Measurements from ENCODE around the gene PDE11A. TPM values are rescaled to one million over a fixed set of nuclear protein-coding genes. Genes with fewer than 3 reads are reported as not detected.

Gene PDE11A
- total RNA-seq, 2 donors from 2014 or later: 0.28 to 3.5 TPM

- ATAC-seq (ENCODE audit: insufficient number of reproducible peaks, low FRiP score, low read depth) (no peak), DNase-seq (ENCODE audit: low spot score) (no peak)
- no peaks in the 10 kb centered on the region for H3K36me3 ChIP-seq
- no peaks in the 10 kb centered on the region for H3K27me3 ChIP-seq (replicated peaks; ENCODE audit: insufficient read depth)
- no peak overlapping the region for H3K27ac ChIP-seq
- no peak for TF ChIP-seq CTCF (IDR thresholded peaks at IDR 0.05)
- H3K9me3 ChIP-seq: no peaks in the 10 kb centered on the region
- no peaks in the 10 kb centered on the region for H3K4me1 ChIP-seq (ENCODE audit: control insufficient read depth in 1 of 2, low read depth in 2 of 2)
- no peak overlapping the region for H3K4me3 ChIP-seq
Measured at GRCh38 chr2:177640423-177640822, 432.2 kb downstream of the PDE11A start.

- H3K27me3 ChIP-seq (replicated peaks; ENCODE audit: insufficient read depth): no peaks in the 10 kb centered on the region
- DNase-seq (ENCODE audit: low spot score) (no peak), ATAC-seq (ENCODE audit: insufficient number of reproducible peaks, low FRiP score, low read depth) (no peak)
- no peaks in the 10 kb centered on the region for H3K36me3 ChIP-seq
- H3K27ac ChIP-seq: no peak overlapping the region
- no peak overlapping the region for H3K4me3 ChIP-seq
- TF ChIP-seq CTCF (IDR thresholded peaks at IDR 0.05): no peak
- H3K9me3 ChIP-seq: no peaks in the 10 kb centered on the region
- H3K4me1 ChIP-seq (ENCODE audit: control insufficient read depth in 1 of 2, low read depth in 2 of 2): no peaks in the 10 kb centered on the region
Measured at GRCh38 chr2:177639262-177639914, 433.2 kb downstream of the PDE11A start.

- H3K27ac ChIP-seq: no peak overlapping the region
- no peak for DNase-seq (ENCODE audit: low spot score)
- no peaks in the 10 kb centered on the region for H3K4me1 ChIP-seq (ENCODE audit: control insufficient read depth in 1 of 2, low read depth in 2 of 2)
- H3K36me3 ChIP-seq: no peaks in the 10 kb centered on the region
- H3K27me3 ChIP-seq (replicated peaks; ENCODE audit: insufficient read depth): no peaks in the 10 kb centered on the region
- TF ChIP-seq CTCF (IDR thresholded peaks at IDR 0.05): no peak
- no peak overlapping the region for H3K4me3 ChIP-seq
- no peaks in the 10 kb centered on the region for H3K9me3 ChIP-seq
- no peak for ATAC-seq (ENCODE audit: insufficient number of reproducible peaks, low FRiP score, low read depth)
Measured at GRCh38 chr2:177638507-177638906, 434.1 kb downstream of the PDE11A start.

- no peak for TF ChIP-seq CTCF (IDR thresholded peaks at IDR 0.05)
- ATAC-seq (ENCODE audit: insufficient number of reproducible peaks, low FRiP score, low read depth): no peak
- Histone ChIP-seq H3K27ac (no peak overlapping the region), H3K27me3 (replicated peaks; ENCODE audit: insufficient read depth) (no peaks in the 10 kb centered on the region), H3K4me3 (no peak overlapping the region), H3K36me3 (no peaks in the 10 kb centered on the region), H3K9me3 (no peaks in the 10 kb centered on the region), H3K4me1 (ENCODE audit: control insufficient read depth in 1 of 2, low read depth in 2 of 2) (no peaks in the 10 kb centered on the region)
- DNase-seq (ENCODE audit: low spot score): no peak
Measured at GRCh38 chr2:177636672-177637071, 435.9 kb downstream of the PDE11A start.

GRCh38 chr2:177635696-177636095, 436.9 kb downstream of the PDE11A start:
- ATAC-seq (ENCODE audit: insufficient number of reproducible peaks, low FRiP score, low read depth) (no peak), DNase-seq (ENCODE audit: low spot score) (no peak)
- H3K4me3 ChIP-seq: no peak overlapping the region
- no peaks in the 10 kb centered on the region for H3K36me3 ChIP-seq
- no peaks in the 10 kb centered on the region for H3K4me1 ChIP-seq (ENCODE audit: control insufficient read depth in 1 of 2, low read depth in 2 of 2)
- no peaks in the 10 kb centered on the region for H3K27me3 ChIP-seq (replicated peaks; ENCODE audit: insufficient read depth)
- TF ChIP-seq CTCF (IDR thresholded peaks at IDR 0.05): no peak
- no peak overlapping the region for H3K27ac ChIP-seq
- no peaks in the 10 kb centered on the region for H3K9me3 ChIP-seq

Data from thoracic aorta (tissue), 2 donors.